GM21717 (cell line): ENCODE data around the gene WNT6.

Source experiments
- ATAC-seq: cut with Tn5 transposase; IDR thresholded peaks from one replicate; pipeline ENCODE4 v1.9.1; 2021; ENCODE audit warnings: mild to moderate bottlenecking, moderate library complexity; ENCODE audit not compliant: unreplicated experiment

Gene WNT6

DNA sequence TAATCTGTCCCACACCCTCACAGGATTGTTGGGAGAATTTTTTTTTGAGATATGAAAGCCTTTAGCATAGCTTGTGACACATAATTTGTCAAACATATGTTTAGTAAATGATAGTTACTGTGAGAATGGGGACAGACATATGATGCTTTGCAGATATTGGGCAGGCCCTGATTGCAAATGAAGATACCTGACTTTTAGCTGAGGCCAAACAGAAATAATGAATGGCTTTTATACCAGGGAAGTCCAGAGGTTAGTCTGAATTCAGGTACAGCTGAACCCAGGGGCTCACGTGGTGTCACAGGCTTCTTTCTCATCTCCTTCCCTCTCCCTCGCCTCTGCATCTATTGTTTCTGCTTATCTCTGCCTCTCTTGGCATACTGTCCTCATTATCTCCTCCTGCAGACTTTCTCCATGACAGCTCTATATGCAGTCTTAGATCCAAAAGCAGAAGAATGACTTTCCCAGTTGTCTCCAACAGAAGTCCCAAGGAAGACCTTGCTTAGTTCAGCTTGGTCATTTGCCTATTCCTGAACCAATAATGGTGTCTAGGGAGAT, 16.2 kb downstream of the WNT6 start:
- ATAC-seq = no peak

DNA sequence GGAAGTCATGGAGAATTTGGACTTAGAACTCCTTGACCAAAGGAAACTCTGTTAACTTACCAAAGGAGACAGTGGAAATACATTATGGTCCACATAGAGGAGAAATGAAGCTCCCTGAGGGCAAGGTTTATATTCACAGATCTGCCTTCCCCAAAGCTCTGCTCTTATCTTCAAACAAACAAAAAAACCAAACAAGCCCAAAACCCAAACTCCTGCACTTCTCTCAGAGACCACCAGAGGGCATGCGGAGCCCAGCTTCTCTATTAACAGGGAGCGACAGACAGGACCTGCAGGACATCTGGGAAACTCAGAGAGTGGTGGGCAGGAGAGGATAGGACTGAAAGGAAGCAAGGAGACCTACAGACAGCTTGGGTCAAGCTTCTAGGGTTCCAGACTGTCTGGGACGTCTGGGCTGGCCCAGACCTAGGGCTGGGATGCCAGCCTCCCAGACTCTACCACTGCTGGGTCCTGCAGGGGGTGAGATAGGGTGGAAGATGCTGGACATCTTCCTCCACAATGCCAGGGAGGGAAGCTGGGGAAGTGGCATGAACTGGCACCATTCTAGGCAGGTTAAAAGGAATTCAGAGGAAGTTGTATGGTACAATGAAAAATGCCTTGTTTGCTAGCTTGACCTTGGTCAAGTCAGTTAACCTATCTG, 17.1 kb downstream of the WNT6 start:
- no peak for ATAC-seq

DNA sequence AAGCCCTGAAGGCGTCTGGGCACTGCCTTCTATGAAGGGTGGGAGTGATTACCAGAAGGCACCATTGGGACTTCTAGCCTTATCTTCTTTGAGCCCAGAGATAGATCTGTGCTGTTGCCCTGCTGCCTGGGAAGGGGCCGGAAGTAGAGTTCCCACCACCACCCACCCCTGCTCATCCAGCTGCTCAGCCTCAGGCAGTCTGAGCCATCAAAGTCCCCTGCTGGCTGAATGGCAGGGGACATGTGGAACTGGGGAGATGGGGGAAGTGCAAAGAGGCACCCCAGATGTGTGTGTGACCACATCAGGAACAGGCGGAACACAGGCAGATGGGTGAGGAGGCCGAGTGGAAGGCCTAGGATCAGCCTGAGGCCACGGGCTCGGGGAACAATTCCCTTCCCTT, 17.7 kb downstream of the WNT6 start:
- no peak for ATAC-seq

DNA sequence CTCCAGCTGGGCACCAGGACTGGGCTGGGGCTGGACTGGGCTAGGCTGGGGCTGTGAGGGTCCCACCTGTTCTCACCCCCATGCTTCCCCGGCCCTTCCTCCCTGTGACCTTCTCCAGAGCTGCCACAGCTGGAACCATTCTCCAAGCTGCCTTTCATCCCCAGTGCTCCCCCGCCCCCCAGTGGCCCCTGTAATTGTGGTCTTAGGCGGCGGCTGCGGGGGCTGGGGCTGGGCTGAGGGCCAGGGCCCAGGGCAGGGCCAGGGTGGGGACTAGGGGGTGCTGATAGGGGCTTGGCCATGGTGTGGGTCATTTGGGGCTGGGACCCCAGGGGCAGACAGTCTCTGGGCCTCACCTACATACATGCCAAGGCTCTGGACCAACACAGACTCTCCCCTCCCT, 18.3 kb downstream of the WNT6 start:
- ATAC-seq = no peak

DNA sequence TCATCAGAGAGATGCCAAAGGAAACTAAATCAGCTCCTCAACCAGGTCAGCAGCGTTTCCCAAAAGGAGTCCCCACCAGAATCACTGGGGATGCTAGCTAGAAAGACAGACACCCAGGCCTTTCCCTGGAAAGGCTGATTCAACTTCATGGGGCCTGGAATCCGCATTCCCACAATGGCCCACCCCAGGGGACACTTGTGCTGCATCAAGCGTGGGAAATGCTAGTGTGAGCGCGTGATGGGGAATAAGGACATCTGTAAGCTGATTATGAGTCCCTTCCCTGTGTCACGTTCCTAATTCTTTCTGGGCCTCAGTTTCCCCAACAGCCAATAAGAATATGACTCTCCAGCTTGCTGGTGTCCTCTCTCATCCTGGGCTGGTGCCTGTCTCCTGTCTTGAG, 18.9 kb downstream of the WNT6 start:
- ATAC-seq = no peak

DNA sequence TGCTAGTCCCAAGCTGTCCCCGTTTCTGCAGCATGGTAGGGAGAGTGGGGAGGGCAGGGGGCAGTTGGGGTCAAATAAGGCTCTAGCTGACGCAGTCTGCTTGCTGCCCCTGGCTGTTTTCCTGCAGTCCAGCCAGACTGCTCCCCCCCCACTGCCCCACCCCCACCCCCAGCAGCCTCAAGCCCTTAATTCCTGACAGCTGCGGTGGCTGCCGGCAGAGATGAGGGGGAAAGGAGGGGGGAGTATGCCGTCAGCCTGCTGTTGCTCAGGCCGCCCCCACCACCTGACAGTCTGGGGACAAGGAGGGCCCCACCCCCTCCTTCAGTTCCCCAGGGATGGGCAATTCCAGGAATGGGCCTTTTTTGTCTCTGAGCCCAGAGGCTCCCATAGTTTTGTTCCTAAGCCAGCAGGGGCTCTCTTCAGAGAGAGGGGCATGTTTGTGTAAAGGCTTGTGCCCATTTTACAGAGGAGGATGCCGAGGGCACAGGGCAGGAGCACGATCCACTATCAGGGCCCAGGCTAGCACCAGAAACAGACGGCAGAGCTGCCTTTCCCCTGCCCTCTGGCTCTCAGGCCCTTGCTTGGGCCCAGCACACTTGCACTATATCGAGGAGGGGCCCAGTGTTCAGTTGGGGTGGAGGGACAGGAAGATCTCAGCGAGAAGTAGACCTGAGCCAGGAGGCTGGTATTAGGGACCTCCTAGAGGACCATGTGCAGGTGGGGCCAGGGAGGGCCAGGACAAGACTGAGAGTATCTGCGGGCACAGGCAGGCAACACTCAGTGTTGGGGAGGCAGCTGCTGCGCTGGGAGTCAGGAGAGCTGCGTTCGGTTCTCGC, 19.5 kb downstream of the WNT6 start:
- no peak for ATAC-seq

DNA sequence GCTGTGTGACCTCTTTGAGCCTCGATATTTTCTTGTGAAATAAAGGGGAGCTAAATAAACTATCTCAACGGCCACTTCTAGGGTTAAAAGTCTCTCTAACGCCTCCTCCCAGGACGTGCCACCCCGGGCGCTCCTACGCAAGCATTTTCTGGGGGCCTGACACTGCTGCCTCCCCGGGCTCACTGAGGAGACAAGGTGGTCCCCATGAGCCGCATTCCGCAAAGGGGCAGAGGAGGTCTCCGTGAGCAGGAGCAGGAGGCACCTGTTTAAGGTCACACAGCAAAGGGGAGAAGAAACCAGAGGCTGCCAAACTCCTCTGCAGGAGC, 20.1 kb downstream of the WNT6 start:
- ATAC-seq = no peak

DNA sequence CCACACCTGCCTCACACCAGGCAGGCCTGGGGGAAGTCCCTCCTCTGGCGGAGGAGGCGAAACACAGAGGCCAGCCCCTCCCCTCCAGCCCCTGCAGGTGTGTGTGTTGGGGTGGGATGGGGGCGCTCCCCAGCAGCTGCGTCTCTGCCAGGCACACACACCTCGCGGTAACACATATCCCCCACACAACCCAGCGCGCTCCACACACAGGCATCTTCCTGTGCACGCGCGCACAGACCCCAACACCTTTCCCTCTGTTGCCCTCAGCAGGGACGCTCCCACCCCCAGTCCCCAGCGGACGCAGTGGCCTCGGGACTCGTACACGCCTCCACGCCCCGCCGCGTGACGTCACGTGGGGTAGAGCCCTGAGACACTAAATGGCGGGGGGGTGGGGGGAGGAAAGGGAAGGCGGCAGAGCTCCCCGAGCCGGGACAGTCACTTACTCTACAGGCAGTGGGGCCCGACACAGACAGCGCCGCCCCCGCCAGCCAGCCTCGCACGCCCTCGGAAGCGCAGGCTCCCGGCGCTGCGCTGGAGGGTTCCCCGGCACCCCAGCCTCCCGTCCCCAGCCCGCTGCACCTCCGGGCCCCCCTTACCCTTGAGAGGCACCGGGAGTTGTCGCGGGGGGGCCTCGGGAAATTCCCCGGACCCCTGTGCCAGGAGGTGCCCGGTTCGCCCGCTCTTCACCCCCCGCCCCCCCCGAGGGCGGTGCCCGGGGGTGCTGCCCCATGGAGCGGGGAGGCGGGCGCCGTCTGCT, 20.7 kb downstream of the WNT6 start, which contains the start of gene WNT10A:
WNT10A (plus strand) TSS at position 751 of the 757 bp plus-strand sequence. CDS start 144 bp downstream, outside the sequence.
- peak; percentile 74 for ATAC-seq

DNA sequence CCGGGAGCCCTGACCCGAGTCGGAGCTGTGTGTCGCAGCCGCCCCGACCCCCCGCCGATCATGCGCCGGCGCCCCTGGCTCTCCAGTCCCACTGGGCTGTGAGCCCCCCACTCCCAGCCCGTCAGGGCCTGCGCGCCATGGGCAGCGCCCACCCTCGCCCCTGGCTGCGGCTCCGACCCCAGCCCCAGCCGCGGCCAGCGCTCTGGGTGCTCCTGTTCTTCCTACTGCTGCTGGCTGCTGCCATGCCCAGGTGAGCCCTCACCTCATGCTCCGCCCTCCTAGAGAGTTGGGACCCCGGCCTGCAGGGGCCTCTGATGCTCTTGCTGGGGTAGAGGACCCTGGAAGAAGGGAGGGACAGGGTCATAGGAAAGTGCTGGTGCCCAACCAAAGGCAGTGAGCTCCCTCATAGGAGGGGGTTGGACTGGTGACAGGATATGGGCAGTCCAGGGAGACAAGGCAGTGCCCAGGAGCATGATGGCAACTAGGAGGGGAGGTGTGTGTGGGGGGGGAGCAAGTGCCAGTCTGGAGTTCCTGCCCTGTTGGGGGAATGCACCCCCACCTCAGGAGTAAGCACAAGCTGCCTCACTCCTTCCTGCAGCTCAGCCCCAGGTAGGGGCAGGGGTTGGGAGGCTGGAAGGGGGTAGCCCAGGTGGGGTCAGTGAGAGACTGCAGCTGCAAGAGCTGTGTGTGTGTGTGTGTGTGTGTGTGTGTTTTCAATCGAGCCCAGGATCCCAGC, 21.4 kb downstream of the WNT6 start:
- ATAC-seq = no peak

DNA sequence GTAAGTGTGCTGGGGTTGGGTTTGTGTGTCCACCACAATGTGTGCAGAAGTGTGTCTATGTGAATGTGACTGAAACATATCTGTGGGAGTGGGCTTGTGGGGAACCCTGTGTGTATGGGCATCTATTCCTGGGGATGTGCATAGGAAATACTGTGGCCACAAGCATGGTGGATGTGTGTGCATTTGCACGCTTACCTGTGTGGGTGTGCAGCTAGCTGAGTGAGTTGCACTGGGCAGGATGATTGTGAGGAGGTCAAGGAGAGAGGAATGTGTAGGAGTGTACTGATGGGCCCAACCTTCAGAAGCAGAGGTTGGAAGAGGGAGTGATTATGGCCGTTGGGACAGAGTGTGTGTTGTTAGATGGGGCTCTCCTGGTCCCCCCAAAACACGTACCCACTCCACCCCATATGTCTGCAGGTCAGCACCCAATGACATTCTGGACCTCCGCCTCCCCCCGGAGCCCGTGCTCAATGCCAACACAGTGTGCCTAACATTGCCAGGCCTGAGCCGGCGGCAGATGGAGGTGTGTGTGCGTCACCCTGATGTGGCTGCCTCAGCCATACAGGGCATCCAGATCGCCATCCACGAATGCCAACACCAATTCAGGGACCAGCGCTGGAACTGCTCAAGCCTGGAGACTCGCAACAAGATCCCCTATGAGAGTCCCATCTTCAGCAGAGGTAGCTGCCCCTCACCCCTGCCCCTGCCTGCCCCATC, 22.3 kb downstream of the WNT6 start:
- ATAC-seq = no peak

DNA sequence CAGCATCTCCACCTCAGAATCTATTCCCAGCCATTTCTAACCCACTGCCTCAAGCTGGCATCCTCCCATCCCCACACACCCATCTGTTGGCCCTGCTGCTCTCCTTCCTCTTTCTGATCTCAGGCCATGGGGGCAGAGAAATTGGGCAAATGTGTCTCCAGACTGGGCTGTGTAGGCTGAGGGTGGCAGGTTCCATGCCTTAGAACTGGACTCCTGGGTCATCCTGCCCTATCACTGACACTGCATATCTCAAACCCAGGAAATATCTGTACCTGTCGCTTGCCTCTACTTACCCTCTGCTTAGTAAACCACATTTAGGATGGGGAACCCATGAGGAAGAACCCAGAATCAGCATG, 22.8 kb downstream of the WNT6 start:
- no peak for ATAC-seq

DNA sequence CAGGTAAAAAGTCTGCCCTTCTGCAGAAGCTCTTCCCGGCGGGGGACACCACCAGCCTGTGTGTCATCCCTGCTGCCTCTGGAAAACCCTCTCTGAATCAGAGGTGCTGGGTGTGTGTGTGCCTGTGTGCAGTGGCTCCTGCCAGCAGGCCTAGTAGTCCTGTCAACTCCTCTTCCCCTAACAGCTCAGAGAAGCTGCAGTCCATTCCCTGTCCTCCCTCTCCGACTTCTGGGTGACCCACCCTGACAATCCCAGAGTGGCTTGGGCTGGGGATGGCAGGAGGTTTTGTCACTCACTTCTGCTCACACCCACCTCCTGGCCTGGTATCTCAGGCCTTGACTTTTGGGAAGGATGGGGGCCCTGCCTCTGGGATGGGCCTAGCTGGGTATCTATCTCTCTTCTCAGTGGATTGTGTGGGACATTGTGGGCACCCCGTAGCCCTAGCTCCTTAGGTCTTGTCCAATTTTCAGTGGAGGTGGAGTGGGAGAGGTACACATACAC, 23.3 kb downstream of the WNT6 start:
- no peak for ATAC-seq

DNA sequence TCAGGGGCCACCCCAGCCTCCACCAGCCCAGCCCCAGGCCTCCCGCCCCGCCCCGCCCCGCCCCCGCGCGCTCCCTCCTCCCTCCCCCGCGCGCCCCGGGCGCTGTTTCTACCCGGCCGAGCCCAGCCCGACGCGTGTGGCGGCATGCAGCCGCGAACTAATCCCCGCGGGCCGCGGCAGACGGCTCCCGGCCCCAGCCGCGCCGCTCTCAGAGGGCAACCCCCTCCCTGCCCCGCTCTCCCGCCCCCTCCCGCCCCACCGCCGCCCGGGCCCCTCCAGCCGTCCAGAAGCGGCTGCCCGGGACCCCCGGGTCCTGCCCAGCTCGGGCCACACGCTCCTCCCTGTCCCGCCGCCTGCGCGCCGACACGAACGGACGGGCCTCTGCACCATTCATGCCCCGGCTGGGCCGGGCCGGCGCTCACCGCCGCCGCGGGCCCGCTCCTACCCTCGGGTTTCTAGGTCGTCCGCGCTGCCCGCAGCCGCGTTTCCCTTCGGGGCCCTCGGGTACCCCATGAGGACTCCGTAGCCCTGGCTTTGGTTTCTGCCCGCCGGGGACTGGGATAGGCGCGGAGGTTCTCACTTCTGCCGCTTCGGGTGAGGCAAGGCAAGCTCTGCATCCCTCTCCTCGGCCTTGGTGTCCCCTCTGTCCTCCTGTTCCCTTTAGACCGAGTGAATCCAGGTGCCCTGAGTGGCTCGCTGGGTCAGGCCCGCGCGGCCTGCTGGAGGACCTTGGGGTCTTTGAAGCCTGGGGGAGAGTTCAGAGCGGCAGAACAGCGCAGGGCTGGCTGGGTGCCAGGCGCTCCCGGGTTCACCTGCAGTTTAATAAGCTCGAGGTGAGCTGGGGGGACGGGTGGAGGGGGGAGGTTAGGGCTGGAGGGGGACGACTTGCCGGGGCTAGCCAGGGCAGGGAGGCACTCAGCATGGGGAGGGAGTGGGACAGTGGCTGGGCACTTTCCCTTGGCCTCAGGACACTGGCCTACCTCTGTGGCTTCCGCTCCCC, 24.2 kb downstream of the WNT6 start:
- no peak for ATAC-seq

DNA sequence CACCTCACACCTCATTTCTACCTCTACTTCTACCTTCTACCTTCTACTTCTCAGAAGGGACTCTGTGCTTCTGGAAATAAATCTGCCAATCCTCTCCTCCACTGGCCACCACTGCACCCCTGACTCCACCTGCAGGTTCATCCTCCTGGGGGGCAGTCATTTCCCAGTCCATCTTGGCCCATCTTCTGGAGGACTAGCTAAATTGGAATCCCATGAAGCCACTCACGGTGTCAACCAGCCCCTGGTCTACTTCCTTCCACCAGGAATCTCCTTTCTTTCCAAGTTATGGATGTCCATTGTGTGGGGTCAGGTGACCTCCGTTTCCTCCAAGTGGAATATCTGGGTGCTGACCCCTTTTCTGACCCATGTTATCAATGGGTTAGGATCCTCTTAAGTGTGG, 24.9 kb downstream of the WNT6 start:
- ATAC-seq = no peak

DNA sequence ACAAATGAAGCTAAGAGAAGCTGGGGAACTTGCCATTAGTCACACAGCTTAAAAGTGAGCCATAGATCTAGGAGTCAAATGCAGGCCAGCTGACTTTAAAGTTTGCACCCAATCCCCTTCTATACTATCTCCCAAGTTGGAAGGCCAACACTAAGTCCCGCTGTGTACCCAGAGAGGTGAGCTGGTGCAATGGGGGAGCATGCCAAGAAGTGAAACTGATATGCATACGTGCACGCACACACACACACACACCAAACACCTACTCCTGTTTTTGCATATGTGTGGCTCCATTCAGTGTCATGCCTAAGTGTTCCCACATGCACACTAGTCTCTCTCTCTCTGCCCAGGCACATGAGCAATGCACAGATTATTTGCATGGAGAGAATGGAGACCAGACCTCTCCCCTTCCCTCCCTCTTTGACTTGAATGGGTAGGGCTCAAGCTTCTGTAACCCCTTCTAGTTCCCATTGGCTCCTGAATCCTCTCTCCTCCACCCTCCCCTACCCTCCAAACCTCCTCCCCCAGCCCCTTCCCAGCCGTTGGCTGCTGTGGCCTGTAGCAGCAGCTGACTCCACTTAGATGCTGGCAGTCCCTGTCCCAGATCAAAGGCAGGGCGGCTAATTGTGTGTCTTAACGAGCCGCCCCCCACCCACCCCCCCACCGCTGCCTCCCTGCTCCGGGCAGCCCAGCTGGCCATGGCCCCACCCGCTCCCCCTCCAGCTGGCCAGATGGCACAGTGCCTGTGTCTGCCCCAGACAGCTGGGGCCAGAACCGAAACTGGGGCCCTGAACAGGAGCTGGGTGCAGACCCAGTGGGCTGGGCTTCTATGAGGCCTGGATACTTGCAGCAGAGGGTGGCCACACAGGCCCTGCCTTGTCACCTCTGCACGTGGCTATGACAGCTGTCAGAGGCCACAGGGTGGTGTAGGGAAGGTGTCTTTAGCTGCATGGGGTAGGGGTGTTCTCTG, 26.7 kb downstream of the WNT6 start:
- ATAC-seq = peak; percentile 69

DNA sequence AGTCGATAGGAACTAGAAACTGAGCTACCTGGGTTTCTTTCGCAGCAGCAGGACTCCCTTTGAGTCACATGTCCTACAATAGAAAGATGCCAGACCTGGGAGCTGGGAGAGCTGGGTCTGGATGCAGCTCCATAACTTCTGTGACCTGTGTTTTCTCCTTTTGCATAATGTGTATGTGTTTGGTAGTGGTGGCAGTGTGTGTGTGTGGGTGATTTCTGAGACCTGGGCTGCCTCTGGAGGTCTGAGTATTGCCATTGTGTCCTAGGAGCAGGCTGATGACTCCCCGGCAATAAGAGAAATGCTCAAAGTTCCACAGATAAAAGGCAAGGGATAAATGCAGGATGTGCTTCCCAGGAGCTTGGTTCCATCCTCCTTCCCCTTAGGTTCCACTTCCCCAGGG, 27.5 kb downstream of the WNT6 start:
- no peak for ATAC-seq

DNA sequence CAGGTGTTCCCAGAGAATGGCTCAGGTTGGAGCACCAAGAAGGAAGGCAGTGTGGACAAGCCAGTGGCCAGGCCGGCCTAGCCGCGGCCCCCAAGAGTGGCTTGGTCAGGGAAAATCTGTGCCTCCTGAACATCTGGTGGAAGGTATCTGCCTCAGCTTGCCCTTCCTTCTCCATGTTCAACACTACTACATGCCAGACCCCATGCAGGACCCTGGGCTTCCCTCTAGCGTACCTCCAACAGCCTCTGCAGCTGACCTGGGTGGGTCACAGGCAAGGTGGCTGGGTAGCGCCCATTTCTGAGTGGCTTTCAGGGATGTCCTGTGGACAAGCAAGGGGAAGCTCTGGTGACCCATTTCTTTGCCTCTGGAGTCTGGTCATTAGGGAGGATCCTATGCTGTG, 28.7 kb downstream of the WNT6 start:
- ATAC-seq = no peak

DNA sequence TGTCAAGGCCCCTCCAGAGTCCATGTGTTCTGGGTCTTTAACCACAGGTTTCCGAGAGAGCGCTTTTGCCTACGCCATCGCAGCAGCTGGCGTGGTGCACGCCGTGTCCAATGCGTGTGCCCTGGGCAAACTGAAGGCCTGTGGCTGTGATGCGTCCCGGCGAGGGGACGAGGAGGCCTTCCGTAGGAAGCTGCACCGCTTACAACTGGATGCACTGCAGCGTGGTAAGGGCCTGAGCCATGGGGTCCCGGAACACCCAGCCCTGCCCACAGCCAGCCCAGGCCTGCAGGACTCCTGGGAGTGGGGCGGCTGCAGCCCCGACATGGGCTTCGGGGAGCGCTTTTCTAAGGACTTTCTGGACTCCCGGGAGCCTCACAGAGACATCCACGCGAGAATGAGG, 30.3 kb downstream of the WNT6 start:
- no peak for ATAC-seq
